GM12874 (cell line): Measurements from ENCODE around the gene DTD1.
A peak's percentile ranks its signal among the peaks of the same experiment; 100 is the strongest.

ENCODE experiments used
- CTCF ChIP-seq: IDR thresholded peaks from 2 replicates; pipeline ENCODE4 v1.5.1; 2011; ENCODE audit warnings: low read depth, mild to moderate bottlenecking, control low read depth, low read length, moderate library complexity; ENCODE audit not compliant: insufficient read depth

DTD1 gene

GRCh38 chr20:18729231-18729825 is 141.5 kb downstream of the DTD1 start:
- TF ChIP-seq CTCF: no peak

DNA sequence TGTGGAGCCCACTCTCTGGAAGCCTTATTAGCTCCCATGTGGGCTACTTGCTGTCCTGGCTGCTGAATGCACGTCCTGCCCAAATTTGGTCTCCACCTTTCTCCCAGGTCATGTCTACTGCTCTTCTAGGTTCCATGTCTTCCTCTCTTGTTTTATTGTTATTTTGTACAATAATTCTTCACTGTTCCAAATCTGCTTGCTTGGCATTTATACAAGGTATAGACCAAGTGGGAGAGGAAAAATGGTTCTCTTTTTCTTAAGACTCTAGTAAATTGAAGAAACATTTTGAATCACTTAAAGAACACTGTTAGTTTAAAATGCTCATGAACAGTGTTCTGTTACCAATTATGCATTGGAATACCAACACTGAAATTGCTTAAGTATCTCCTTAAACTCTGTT is 144.1 kb downstream of the DTD1 start:
- TF ChIP-seq CTCF: no peak

GRCh38 chr20:18734525-18735189 is 146.8 kb downstream of the DTD1 start:
- TF ChIP-seq CTCF: no peak

DNA sequence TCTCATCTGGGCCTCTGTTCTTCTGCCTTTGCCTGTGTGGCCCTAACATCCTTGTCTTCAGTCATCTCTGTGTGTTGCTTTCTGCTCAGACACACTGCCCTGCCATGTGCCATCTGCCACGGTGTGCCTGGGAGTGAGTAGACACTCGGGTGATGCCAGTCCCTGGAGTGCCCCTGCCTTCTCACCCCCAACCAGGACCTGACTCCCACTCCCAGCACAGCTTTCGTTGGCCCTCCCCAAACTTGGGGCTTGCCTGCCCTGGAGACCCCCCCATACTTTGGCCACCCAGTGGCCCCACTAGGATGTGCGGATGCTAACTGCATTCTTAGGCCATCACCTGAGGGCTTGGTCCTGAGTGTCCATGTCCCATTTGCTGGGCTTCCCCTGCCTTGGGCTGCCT is 149.3 kb downstream of the DTD1 start:
- TF ChIP-seq CTCF: peak; percentile 10; the same call in 1 of the 2 replicates

DNA sequence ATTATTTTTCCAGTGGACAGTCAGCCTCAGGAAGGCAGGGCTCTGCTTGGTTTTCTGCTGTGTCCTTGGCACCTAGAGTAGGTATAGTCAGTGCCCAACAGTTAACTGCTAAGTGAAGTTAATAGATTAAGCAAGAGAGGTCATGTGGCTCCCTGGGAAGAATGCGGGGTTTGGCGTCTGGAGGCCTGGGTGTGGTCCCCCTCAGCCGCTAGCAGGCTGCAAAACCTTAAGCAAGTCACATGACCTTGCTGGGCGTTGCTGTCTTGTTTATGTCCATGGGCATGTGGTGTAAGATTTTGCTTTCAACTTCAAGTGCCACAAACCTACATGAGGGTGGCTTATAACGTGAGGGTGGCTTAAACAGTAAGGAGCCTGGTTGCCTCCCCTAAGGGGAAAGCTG is 150.2 kb downstream of the DTD1 start:
- no peak for TF ChIP-seq CTCF

DNA sequence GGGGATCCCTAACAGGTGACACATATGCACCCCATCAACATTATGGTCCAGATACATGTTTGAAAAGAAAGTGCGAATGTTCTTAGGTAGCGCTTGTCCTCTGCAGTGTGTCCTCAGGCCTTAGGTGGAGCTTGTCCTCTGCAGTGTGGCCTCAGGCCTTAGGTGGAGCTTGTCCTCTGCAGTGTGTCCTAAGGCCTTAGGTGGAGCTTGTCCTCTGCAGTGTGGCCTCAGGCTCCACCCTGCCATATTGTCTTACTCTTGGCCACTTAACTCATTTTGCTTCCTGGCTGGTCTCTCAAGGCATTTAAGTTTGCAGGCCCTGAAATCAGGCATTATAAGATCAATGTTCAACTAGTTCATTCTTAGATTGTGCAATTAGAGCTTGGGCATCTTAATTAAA is 151.0 kb downstream of the DTD1 start:
- no peak for TF ChIP-seq CTCF

- TF ChIP-seq CTCF: no peak
These were observed 151.9 kb downstream of the DTD1 start for GRCh38 chr20:18739751-18740166.
